GM18517 (cell line): ENCODE data around the gene C20orf204.

Experiments used
- ATAC-seq: cut with Tn5 transposase; IDR thresholded peaks from one replicate; pipeline ENCODE4 v1.9.1; 2021; ENCODE audit warnings: mild to moderate bottlenecking, moderate library complexity; ENCODE audit not compliant: unreplicated experiment

C20orf204 gene

GRCh38 chr20:64055396-64055892, 19.5 kb downstream of the C20orf204 start:
- no peak for ATAC-seq

- ATAC-seq: no peak
Observed at GRCh38 chr20:64055893-64056638, 20.1 kb downstream of the C20orf204 start.

GRCh38 chr20:64056639-64056888, 20.6 kb downstream of the C20orf204 start:
- ATAC-seq: no peak

GRCh38 chr20:64056889-64057627, 21.1 kb downstream of the C20orf204 start:
- no peak for ATAC-seq

- ATAC-seq: no peak
Observed at GRCh38 chr20:64057628-64058498, 21.9 kb downstream of the C20orf204 start.

- ATAC-seq: no peak
Observed at GRCh38 chr20:64058536-64058935, 22.6 kb downstream of the C20orf204 start.

- no peak for ATAC-seq
Observed at GRCh38 chr20:64062276-64062595, 26.3 kb downstream of the C20orf204 start.

GRCh38 chr20:64062596-64063388, 26.8 kb downstream of the C20orf204 start, which contains the start of gene TCEA2:
TCEA2 (plus strand) TSS chr20:64063198; CDS start chr20:64063313, 115 bp downstream.
- peak; percentile 72 for ATAC-seq

GRCh38 chr20:64063389-64064144, 27.6 kb downstream of the C20orf204 start:
- no peak for ATAC-seq

- no peak for ATAC-seq
Observed at GRCh38 chr20:64064145-64064698, 28.2 kb downstream of the C20orf204 start.

GRCh38 chr20:64065062-64065973, 29.3 kb downstream of the C20orf204 start:
- no peak for ATAC-seq

GRCh38 chr20:64065974-64066343, 30.0 kb downstream of the C20orf204 start:
- peak; percentile 42 for ATAC-seq

GRCh38 chr20:64067005-64067632, 31.1 kb downstream of the C20orf204 start:
- ATAC-seq: no peak

GRCh38 chr20:64067733-64068307, 31.8 kb downstream of the C20orf204 start:
- ATAC-seq: no peak

- ATAC-seq: no peak
Observed at GRCh38 chr20:64068386-64069208, 32.6 kb downstream of the C20orf204 start.

- no peak for ATAC-seq
Observed at GRCh38 chr20:64069209-64069613, 33.2 kb downstream of the C20orf204 start.
